ENCODE measurements around the gene FZD2. TPM values are rescaled to one million over a fixed set of nuclear protein-coding genes. Genes with fewer than 3 reads are reported as not detected.

The FZD2 gene
- total RNA-seq, 4 donors from 2014 or later, result 0.54 to 2.1 TPM; not detected in 2

- Histone ChIP-seq H3K27ac (no peak overlapping the region), H3K27me3 (no peaks in the 10 kb centered on the region), H3K4me1 (no peaks in the 10 kb centered on the region), H3K9me3 (no peaks in the 10 kb centered on the region), H3K4me3 (no peak overlapping the region), H3K36me3 (no peaks in the 10 kb centered on the region)
- no peak for TF ChIP-seq POLR2A (IDR thresholded peaks at IDR 0.05)
- TF ChIP-seq, protein P1, sequence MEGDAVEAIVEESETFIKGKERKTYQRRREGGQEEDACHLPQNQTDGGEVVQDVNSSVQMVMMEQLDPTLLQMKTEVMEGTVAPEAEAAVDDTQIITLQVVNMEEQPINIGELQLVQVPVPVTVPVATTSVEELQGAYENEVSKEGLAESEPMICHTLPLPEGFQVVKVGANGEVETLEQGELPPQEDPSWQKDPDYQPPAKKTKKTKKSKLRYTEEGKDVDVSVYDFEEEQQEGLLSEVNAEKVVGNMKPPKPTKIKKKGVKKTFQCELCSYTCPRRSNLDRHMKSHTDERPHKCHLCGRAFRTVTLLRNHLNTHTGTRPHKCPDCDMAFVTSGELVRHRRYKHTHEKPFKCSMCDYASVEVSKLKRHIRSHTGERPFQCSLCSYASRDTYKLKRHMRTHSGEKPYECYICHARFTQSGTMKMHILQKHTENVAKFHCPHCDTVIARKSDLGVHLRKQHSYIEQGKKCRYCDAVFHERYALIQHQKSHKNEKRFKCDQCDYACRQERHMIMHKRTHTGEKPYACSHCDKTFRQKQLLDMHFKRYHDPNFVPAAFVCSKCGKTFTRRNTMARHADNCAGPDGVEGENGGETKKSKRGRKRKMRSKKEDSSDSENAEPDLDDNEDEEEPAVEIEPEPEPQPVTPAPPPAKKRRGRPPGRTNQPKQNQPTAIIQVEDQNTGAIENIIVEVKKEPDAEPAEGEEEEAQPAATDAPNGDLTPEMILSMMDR (IDR thresholded peaks at IDR 0.05), result no peak
- DNase-seq, result no peak
Observed at GRCh38 chr17:44578947-44579346, 21.7 kb downstream of the FZD2 start.

DNA sequence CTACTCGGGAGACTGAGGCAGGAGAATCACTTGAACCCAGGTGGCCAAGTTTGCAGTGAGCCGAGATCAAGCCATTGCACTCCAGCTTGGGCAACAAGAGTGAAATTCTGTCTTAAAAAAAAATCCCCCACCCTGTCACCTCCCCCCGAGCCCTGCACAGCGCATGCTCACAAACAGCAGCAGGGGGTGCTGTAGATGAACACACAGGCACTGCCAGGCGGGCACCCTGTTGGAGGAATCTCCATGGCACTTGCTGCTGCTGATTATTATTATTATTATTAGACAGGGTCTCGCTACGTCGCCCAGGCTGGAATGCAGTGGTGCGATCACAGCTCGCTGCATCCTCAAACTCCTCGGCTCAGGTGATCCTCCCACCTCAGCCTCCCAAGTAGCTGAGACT lies 24.6 kb downstream of the FZD2 start:
- Histone ChIP-seq H3K27ac (no peak overlapping the region), H3K36me3 (no peaks in the 10 kb centered on the region)
- TF ChIP-seq POLR2A (IDR thresholded peaks at IDR 0.05), result no peak
- TF ChIP-seq, protein P1 (IDR thresholded peaks at IDR 0.05), result no peak

GRCh38 chr17:44584443-44584842 lies 27.2 kb downstream of the FZD2 start:
- Histone ChIP-seq H3K27me3 (no peaks in the 10 kb centered on the region), H3K27ac (no peak overlapping the region), H3K4me1 (no peaks in the 10 kb centered on the region), H3K36me3 (no peaks in the 10 kb centered on the region), H3K4me3 (no peak overlapping the region), H3K9me3 (no peaks in the 10 kb centered on the region)
- DNase-seq, result no peak
- TF ChIP-seq, protein P1 (IDR thresholded peaks at IDR 0.05), result no peak
- TF ChIP-seq POLR2A (IDR thresholded peaks at IDR 0.05), result no peak

More for the DNA sequence above, 24.6 kb downstream of the FZD2 start:
- DNase-seq, result no peak
- Histone ChIP-seq H3K9me3 (no peaks in the 10 kb centered on the region), H3K4me1 (no peaks in the 10 kb centered on the region), H3K27me3 (no peaks in the 10 kb centered on the region), H3K4me3 (no peak overlapping the region)

GRCh38 chr17:44585315-44585714 lies 28.0 kb downstream of the FZD2 start:
- Histone ChIP-seq H3K27ac (no peak overlapping the region), H3K9me3 (no peaks in the 10 kb centered on the region), H3K36me3 (no peaks in the 10 kb centered on the region), H3K27me3 (no peaks in the 10 kb centered on the region), H3K4me3 (no peak overlapping the region), H3K4me1 (no peaks in the 10 kb centered on the region)
- TF ChIP-seq POLR2A (IDR thresholded peaks at IDR 0.05), result no peak
- TF ChIP-seq, protein P1 (IDR thresholded peaks at IDR 0.05), result no peak
- no peak for DNase-seq

DNA sequence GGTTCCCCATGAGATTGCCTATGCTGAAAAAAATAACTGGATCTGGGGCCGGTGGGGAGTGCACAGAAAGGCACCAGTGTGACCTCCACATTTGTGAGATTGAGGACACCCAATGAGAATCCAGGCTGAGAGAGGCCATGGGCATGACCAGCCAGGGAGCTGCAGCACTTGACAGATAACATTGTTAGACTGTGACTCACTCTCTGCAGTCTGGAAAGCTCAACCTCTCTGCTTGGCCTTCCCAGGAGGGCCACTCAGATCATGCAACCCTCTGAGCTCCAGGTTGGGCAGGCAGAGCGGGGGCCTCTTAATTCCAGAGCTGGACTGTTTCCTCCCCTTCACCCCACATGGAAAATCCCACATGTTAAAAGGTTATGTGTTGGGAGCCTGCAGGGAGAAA lies 30.1 kb downstream of the FZD2 start:
- no peak for TF ChIP-seq POLR2A (IDR thresholded peaks at IDR 0.05)
- TF ChIP-seq, protein P1 (IDR thresholded peaks at IDR 0.05), result no peak
- no peaks in the 10 kb centered on the region for H3K4me1 ChIP-seq
- no peaks in the 10 kb centered on the region for H3K9me3 ChIP-seq
- no peak overlapping the region for H3K4me3 ChIP-seq
- no peaks in the 10 kb centered on the region for H3K27me3 ChIP-seq
- no peak overlapping the region for H3K27ac ChIP-seq
- DNase-seq, result no peak
- no peaks in the 10 kb centered on the region for H3K36me3 ChIP-seq

All from Peyer's patch (tissue), 4 donors.